ENCODE results near the gene SCYGR5.
"Not testable (repeated sequence)": the region's sequence is repeated elsewhere in the genome, so short reads cannot be mapped to it uniquely, and the experiment has no call there.

The SCYGR5 gene, protein sequence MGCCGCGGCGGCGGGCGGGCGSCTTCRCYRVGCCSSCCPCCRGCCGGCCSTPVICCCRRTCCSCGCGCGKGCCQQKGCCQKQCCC

DNA sequence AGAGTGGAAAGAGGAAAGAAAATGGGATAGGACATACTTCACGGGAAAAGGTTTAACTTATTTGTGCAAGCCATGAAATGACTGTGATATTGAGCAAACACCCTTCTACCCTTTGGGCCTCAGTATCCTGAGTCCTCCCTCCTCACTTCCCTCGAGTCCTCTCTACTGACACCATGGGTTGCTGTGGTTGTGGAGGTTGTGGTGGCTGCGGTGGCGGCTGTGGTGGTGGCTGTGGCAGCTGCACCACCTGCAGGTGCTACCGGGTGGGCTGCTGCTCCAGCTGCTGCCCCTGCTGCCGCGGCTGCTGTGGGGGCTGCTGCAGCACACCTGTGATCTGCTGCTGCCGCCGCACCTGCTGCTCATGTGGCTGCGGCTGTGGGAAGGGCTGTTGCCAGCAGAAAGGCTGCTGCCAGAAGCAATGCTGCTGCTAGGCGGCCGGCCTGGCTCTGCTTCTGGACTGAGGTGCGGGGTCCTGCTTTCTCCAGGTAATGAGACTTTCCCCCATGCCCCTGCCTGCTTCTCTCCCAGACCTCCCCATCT lies at the start of gene SCYGR5:
Gene SCYGR5 (plus strand): TSS at position 174 of the 540 bp plus-strand sequence. CDS start 0 bp downstream, at position 174.
- DNase-seq: not testable (repeated sequence)

DNA sequence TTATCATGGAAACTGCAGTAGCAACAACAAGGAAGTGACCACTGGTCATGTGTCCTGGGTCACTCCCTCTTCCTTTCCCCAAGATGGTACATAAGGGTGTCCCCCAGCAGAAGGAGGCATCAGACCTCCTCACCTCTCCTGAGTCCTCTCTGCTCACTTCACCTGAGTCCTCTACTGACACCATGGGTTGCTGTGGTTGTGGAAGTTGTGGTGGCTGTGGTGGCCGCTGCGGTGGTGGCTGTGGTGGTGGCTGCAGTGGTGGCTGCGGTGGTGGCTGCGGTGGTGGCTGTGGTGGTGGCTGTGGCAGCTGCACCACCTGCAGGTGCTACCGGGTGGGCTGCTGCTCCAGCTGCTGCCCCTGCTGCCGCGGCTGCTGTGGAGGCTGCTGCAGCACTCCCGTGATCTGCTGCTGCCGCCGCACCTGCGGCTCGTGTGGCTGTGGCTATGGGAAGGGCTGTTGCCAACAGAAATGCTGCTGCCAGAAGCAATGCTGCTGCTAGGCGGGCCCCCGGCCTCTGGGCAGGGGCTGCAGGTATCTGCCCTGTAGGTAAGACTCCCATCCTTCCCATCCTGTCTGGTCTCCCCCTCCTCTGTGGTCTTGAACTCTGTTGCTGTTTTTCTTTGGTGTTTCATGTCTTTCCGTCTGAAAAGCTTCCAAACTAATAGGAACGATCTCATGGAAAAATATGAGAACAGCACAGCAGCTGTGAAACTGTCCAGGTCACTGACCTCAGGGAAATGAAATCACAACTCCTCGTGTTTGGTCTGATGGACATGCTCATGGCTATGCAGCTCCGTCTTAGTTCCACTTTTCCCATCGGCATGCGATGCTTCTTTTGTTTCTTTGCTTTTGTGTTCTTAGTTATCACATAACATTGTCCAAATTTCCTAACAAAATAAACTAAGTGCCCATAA lies 49.0 kb upstream of the SCYGR5 start, which contains the start of gene SCYGR4:
Gene SCYGR4 (plus strand): TSS at position 183 of the 915 bp plus-strand sequence. CDS start 0 bp downstream, at position 183.
- no peak for DNase-seq

GRCh38 chr2:227623226-227623625 lies 43.4 kb upstream of the SCYGR5 start:
- no peak for DNase-seq

DNA sequence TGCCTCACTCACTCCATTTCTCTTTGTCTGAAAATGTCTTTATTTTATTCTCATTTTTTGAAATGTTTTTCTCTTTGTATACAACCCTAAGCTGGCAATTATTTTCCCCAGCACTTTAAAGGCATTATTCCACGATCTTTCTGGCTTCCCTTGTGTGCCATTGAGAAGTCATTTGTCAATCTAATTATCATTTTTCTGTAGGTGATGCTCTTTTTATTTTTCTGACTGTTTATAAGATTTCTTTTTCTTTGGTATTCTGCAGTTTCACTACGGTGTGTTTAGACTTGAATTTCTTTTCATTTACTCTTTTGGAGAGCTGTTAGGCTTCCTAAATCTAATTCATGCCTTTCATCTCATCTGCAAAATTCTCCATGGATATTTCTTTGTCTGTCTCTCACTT lies 41.2 kb upstream of the SCYGR5 start:
- no peak for DNase-seq

- no peak for DNase-seq
Observed at GRCh38 chr2:227626580-227627151, 39.9 kb upstream of the SCYGR5 start.

GRCh38 chr2:227627769-227628168 lies 38.8 kb upstream of the SCYGR5 start:
- no peak for DNase-seq

DNA sequence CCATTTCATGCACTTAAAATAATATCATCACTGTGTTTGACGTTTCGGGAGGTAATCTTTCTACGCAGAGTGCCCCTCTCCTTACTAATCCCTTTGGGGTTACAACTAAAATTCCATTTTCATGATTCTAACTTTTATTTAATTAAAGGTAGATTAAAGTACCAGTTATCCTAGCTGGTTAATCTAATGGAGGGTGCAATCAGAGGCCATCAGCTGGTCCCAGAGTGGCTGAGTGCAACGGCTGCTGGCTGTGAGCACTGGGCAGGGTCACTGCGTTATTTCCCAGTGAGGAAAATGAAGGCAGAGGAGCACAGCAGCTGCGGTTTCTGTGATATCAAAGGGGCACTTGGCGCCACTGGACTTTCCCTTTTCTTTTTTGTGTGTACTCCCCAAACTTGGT lies 37.2 kb upstream of the SCYGR5 start:
- DNase-seq: no peak

- DNase-seq: no peak
Observed at GRCh38 chr2:227630322-227630721, 36.3 kb upstream of the SCYGR5 start.

GRCh38 chr2:227632827-227633226 lies 33.8 kb upstream of the SCYGR5 start:
- DNase-seq: no peak

- DNase-seq: no peak
Observed at GRCh38 chr2:227634201-227634600, 32.4 kb upstream of the SCYGR5 start.

DNA sequence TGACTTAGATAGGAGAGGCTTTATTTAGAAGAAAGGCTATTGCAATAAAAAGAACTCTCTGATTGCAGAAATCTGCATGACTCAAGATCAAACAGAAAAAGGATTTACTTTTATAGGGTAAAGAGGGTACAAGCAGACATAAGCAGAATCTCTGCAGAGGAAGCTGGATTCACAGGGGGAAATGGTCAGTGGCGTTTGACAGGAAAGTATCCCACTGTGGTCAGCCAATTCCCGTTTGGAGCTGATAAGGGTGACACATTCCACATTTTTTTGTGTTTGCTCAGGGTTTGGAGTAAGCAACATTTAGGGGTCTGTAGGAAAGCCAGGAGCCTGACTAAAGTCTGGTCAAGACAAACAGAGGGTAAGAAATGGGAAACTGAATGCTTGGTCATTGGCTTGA lies 23.9 kb upstream of the SCYGR5 start:
- DNase-seq: no peak

DNA sequence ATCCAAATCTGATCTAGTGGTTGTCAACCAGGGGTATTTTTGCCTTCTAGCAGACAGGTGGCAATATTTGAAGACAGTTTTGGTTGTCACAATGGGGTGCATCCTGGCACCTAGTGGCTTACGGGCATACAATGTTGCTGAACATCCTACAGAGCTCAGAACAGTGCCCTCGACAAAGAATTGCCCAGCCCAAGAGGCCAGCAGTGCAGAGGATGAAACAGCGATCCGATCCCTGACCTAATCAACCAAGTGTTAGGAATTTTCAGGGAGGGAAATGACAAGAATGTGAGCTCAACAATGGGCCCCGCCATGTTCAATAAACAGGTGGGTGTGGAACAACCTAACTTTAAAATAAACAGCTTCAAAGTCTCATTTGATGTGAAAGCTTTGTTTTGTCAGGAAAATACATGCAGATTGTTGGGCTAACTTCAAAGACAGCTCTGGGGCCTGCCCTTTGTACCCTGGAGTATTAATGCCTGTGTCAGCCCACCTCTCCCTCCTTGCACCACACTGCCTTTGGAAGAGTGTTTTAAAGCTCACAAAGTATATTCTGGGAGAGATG lies 22.5 kb upstream of the SCYGR5 start:
- DNase-seq: no peak

DNA sequence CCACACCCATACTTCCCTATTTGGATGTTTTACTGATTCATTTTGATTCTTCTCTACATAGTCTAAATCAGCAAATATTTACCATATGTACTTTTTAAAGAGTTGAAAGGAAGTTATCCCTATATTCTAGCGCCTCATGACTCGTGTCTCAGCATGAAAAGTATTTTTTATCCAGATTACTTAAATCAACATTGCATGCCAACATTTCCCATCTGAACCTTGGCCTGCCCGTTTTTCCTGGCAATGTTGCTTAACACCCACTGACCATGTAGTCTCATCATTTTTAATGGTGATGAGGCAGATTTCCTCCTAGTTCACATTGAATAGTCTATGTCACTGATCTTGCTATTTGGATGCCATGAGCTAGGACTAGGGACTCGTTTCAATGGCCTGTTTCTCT lies 13.2 kb upstream of the SCYGR5 start:
- DNase-seq: no peak

DNA sequence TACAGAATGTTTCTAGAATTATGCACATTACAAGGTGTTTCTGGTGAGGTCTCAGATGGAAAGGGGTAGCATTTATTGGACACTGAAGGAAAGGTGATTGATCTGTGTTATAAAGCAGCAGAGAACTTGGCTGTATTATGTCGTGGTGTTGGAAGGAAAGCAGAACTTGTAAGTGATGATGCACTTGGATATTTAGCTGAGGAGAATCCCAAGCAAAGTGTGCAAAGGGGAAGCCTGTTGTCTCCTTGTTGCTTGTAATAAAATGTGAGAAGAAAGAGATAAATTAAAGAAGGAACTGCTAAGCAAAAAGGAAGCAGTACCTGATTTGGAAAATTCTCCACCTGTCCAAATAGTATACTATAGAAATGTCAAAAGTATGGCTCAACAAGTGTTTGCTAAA lies 12.2 kb upstream of the SCYGR5 start:
- DNase-seq: no peak

DNA sequence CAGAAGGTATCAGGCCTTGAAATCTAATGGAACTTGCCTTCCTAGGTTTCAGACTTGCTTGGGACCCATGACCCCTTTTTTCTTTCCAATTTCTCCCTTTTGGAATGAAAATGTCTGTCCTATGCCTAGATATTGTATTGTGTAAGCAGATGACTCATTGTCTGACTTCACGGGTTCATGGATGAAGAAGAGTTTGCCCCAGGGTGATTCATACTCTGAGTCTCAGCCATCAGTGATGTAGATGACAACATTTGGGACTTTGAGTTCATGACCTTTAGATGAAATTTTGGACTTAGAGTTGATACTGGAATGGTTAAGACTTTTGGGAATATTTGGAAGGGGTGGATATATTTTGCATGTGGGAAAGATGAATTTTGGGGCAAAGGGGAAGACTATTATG lies 11.2 kb upstream of the SCYGR5 start:
- DNase-seq: no peak

DNA sequence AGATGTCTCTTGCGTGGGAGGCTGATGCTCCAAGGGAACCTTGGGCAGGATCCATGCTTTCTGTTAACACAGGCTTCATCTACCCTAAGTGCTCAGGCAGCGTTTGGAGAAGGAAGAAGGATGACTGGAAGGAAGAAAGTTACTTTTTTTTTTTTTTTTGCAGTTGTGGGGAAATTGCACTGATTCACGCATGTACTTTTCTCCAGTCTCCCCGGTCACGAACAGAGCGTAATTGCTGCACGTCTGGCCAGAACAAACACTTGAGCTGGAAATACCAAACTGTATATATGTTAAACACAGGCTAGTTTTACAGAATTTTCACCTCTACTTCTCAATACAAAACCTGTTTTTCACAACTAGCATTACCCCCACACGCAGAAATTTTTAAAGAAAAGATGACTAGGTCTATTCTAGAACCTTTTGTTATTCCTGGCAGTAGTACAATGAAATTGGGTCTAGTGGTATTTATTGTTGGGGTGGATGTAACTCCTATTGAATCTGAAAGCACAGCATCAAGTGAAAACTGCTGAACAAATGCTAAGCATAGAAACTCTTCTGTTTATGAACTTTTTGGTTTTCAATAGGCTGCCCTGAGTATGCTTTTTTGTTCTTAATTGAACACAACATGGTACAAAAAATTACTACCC lies 9.3 kb upstream of the SCYGR5 start:
- DNase-seq: no peak

GRCh38 chr2:227661025-227661649 lies 5.5 kb upstream of the SCYGR5 start:
- no peak for DNase-seq

- DNase-seq: no peak
Observed at GRCh38 chr2:227661827-227662226, 4.8 kb upstream of the SCYGR5 start.

DNA sequence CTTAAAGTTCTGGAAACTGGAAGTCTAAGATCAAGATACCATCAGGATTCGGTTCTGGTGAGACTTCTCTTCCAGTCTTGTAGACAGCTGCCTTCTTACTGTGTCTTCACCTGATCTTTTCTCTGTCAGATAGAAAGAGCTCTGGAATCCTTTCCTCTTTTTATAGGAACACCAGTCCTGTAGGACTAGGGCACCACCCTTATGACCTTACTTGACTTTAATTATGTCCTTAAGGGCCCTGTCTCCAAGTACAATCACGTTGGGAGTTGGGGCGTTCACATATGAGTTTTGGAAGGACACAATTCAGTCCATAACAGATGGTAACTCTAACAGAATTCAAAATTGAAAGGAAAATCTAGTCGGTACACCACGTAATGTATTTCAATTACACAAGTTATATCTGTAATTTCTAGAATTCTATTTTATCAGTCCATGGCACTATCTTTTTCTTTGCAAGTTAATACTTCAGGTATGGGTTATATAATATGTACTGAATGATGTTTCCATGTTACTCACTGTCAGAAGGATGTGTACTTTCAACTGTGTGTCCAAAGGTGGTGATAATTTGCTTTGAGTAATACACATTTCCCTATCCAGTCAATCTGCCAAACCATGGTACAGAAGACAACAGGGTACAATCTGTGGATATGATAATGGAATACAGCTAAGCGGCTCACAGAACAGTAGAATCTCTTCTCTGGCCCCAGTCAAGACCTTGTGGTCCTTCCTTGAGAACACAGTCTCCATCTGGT lies 1.2 kb upstream of the SCYGR5 start:
- no peak for DNase-seq

DNA sequence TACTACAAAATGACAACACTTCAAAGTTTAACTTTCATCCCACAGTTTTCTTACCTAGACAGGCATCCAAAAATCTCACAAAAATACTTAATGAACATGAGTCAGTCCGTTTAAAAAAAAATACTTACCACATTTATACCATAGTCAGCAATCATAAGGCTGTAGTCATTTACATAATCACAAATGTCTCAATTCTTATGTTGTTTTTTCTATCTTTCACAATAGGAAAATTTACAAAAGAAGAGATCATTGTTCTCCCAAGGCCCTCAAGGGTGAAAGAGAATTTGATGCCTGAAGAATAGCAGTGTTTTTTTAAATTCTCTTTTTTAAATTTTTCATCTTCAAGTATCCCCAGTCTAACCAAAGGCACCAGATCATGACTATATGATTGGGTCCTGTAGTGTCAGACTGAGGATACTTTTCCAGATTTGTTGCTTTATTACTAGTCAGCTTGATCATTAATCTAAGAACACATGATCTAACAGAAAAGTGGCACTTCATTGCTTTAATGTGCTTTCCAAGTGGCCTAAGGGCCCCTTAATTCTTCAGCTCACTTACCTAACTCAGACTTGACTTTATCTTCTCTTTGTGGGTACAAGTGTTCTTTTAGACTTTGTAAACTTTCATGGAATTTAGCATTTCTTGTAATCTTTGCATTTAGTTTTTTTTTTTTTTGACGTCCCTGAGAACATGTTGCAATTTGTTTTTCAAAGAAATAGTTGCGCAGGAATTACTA lies 4.7 kb downstream of the SCYGR5 start:
- DNase-seq: no peak

DNA sequence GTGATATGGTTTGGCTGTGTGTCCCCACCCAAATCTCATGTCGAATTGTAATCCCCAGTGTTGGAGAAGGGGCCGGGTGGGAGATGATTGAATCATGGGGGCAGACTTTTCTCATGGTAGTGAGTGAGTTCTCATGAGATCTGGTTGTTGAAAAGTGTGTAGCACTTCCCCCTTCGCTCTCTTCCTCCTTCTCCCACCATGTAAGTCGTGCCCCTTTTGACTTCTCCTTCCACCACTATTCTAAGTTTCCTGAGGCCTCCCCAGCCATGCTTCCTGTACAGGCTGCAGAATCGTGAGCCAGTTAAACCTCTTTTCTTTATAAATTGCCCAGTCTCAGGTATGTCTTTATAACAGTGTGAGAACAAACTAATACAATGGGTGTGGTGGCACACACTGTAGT lies 7.0 kb downstream of the SCYGR5 start:
- DNase-seq: not testable (repeated sequence)
